H1 (cell line): ENCODE results near the gene MCF2L2. TPM values are rescaled to one million over a fixed set of nuclear protein-coding genes. Genes with fewer than 3 reads are reported as not detected.

Experiments
- CTCF ChIA-PET: fragments of 300-600 bp; sonication (Branson Sonifier 250); formaldehyde crosslinking; loops from one replicate; lab custom pipeline; 2021; ENCODE audit not compliant: partially characterized antibody; lab: Charles Lee
- POLR2A ChIA-PET: fragments of 300-600 bp; sonication (Branson Sonifier 250); formaldehyde crosslinking; loops from one replicate; lab custom pipeline; 2021; ENCODE audit warnings: inconsistent platforms; ENCODE audit not compliant: partially characterized antibody; lab: Charles Lee
- DNase-seq, 2 experiments: peaks; one replicate each; pipeline versions ENCODE4 v3.0.0 to v3.0.0-alpha.2; 2010 to 2022; ENCODE audit warnings: low spot score in 2 of 2, low read depth in 1 of 2, mixed read lengths in 1 of 2
- FAIRE-seq: peaks from 2 replicates; lab custom pipeline; 2011; peaks lifted over from hg19 to GRCh38; lab: Jason Lieb, UNC
- H2AFZ ChIP-seq: 2 replicates; pipeline ENCODE4 v1.8.1; 2012; ENCODE audit warnings: low read length, inconsistent platforms
- H2AK5ac ChIP-seq: 2 replicates; pipeline ENCODE4 v1.6.1; 2013; ENCODE audit warnings: low read depth, low read length
- H2BK120ac ChIP-seq: replicated peaks from 2 replicates; pipeline ENCODE3; 2013; ENCODE audit warnings: low read depth, low read length, inconsistent platforms
- H2BK12ac ChIP-seq: 2 replicates; pipeline ENCODE4 v1.6.1; 2013; ENCODE audit warnings: low read depth, low read length
- H2BK15ac ChIP-seq: 2 replicates; pipeline ENCODE4 v1.6.1; 2013; ENCODE audit warnings: low read length
- H2BK20ac ChIP-seq: 2 replicates; pipeline ENCODE4 v1.6.1; 2013; ENCODE audit warnings: low read length
- H2BK5ac ChIP-seq: 2 replicates; pipeline ENCODE4 v1.6.1; 2013; ENCODE audit warnings: low read depth, low read length
- H3K14ac ChIP-seq: 2 replicates; pipeline ENCODE4 v1.6.1; 2013; ENCODE audit warnings: inconsistent platforms; ENCODE audit not compliant: insufficient read length
- H3K18ac ChIP-seq: 2 replicates; pipeline ENCODE4 v1.6.1; 2013; ENCODE audit warnings: low read length; ENCODE audit errors: extremely low read depth
- H3K23ac ChIP-seq: 2 replicates; pipeline ENCODE4 v1.6.1; 2013; ENCODE audit warnings: inconsistent platforms; ENCODE audit not compliant: insufficient read length
- H3K23me2 ChIP-seq: 2 replicates; pipeline ENCODE4 v1.6.1; 2013; ENCODE audit warnings: low read depth, low read length
- H3K27ac ChIP-seq: 2 replicates; pipeline ENCODE4 v1.6.1; 2011; ENCODE audit warnings: low read depth, low read length, inconsistent platforms
- H3K27me3 ChIP-seq, 4 experiments: replicated peaks in 1 of 4; 1 replicate in 1 of 4; 2 replicates in 3 of 4; pipeline versions ENCODE4 v1.6.1 to v1.8.1; 2011 to 2013; ENCODE audit warnings: low read length in 3 of 4, mild to moderate bottlenecking in 3 of 4, inconsistent platforms in 2 of 4, mixed read lengths in 2 of 4, moderate library complexity in 1 of 4; ENCODE audit not compliant: control insufficient read depth in 3 of 4, insufficient read depth in 3 of 4; ENCODE audit errors: extremely low read depth in 1 of 4
- H3K36me3 ChIP-seq, 4 experiments: 2 replicates each; pipeline versions ENCODE4 v1.6.1 to v1.8.1; 2011 to 2013; ENCODE audit warnings: mild to moderate bottlenecking in 4 of 4, low read length in 3 of 4, moderate library complexity in 2 of 4, control low read depth in 1 of 4, inconsistent platforms in 1 of 4; ENCODE audit not compliant: insufficient read depth in 4 of 4, control insufficient read depth in 2 of 4
- H3K4ac ChIP-seq: replicated peaks from 2 replicates; pipeline ENCODE3; 2013; ENCODE audit warnings: low read length, low read depth, mixed read lengths, inconsistent platforms; ENCODE audit not compliant: insufficient read length
- H3K4me1 ChIP-seq, 4 experiments: replicated peaks in 1 of 4; 1 replicate in 1 of 4; 2 replicates in 3 of 4; pipeline versions ENCODE4 v1.6.1 to v1.8.1; 2011 to 2013; ENCODE audit warnings: low read length in 3 of 4, inconsistent platforms in 2 of 4, mixed read lengths in 1 of 4; ENCODE audit not compliant: insufficient read depth in 4 of 4, control insufficient read depth in 3 of 4
- H3K4me2 ChIP-seq, 2 experiments: 2 replicates each; pipeline versions ENCODE4 v1.6.1 to v1.8.1; 2011 to 2013; ENCODE audit warnings: low read depth in 2 of 2, low read length in 2 of 2, control low read depth in 1 of 2, inconsistent platforms in 1 of 2, mild to moderate bottlenecking in 1 of 2; ENCODE audit not compliant: insufficient read depth in 1 of 2
- H3K4me3 ChIP-seq, 4 experiments: fragments of 200-600, 300-600 bp in 1 of 4; sonication (generic), shearing (Covaris generic), sonication (Bioruptor Twin) in 1 of 4; 2 replicates each; pipeline versions ENCODE4 v1.5.1 to v1.8.1; 2011 to 2016; ENCODE audit warnings: low read length in 4 of 4, low read depth in 3 of 4, control low read depth in 2 of 4, inconsistent platforms in 2 of 4, mild to moderate bottlenecking in 2 of 4, mixed read lengths in 1 of 4, moderate library complexity in 1 of 4; ENCODE audit not compliant: insufficient read depth in 2 of 4; ENCODE audit errors: extremely low read depth in 1 of 4
- H3K56ac ChIP-seq: replicated peaks from 2 replicates; pipeline ENCODE3; 2013; ENCODE audit warnings: low read depth, mild to moderate bottlenecking, mixed read lengths, low read length, inconsistent platforms; ENCODE audit not compliant: insufficient read length
- H3K79me1 ChIP-seq: 2 replicates; pipeline ENCODE4 v1.6.1; 2013; ENCODE audit warnings: low read depth, low read length, control low read depth
- H3K79me2 ChIP-seq, 2 experiments: 2 replicates each; pipeline versions ENCODE4 v1.6.1 to v1.8.1; 2012 to 2013; ENCODE audit warnings: low read length in 2 of 2, mild to moderate bottlenecking in 2 of 2, inconsistent platforms in 1 of 2; ENCODE audit not compliant: insufficient read depth in 2 of 2, control insufficient read depth in 1 of 2
- H3K9ac ChIP-seq, 4 experiments: replicated peaks in 1 of 4; 1 replicate in 1 of 4; 2 replicates in 3 of 4; pipeline versions ENCODE4 v1.6.1 to v1.8.1; 2011 to 2013; ENCODE audit warnings: low read depth in 3 of 4, low read length in 3 of 4, control low read depth in 2 of 4, mild to moderate bottlenecking in 2 of 4, moderate library complexity in 2 of 4, inconsistent platforms in 1 of 4; ENCODE audit errors: extremely low read depth in 1 of 4
- H3K9me3 ChIP-seq, 2 experiments: 2 replicates each; pipeline versions ENCODE4 v1.6.1 to v1.8.1; 2012 to 2013; ENCODE audit warnings: mild to moderate bottlenecking in 2 of 2, moderate library complexity in 2 of 2, control low read depth in 1 of 2, inconsistent platforms in 1 of 2, low read depth in 1 of 2, low read length in 1 of 2, mixed read lengths in 1 of 2; ENCODE audit not compliant: insufficient read depth in 2 of 2
- H4K20me1 ChIP-seq, 2 experiments: replicated peaks in 1 of 2; 2 replicates each; pipeline versions ENCODE3 to v1.8.1; 2011 to 2013; ENCODE audit warnings: inconsistent platforms in 2 of 2, low read length in 2 of 2, mild to moderate bottlenecking in 1 of 2; ENCODE audit not compliant: insufficient read depth in 2 of 2, control insufficient read depth in 1 of 2
- H4K5ac ChIP-seq: 2 replicates; pipeline ENCODE4 v1.6.1; 2013; ENCODE audit warnings: low read length, low read depth, mixed read lengths, inconsistent platforms; ENCODE audit not compliant: insufficient read length
- H4K8ac ChIP-seq: 2 replicates; pipeline ENCODE4 v1.8.0; 2013; ENCODE audit warnings: mild to moderate bottlenecking, moderate library complexity, low read length, inconsistent platforms; ENCODE audit not compliant: insufficient read depth; ENCODE audit errors: extremely low read depth
- H4K91ac ChIP-seq: replicated peaks from 2 replicates; pipeline ENCODE3; 2013; ENCODE audit warnings: low read length, mixed read lengths, inconsistent platforms; ENCODE audit not compliant: insufficient read length
- ASH2L ChIP-seq: fragments of 200-600, 300-600 bp; sonication (generic); IDR thresholded peaks from one replicate; pipeline ENCODE4 v1.7.1; 2017; ENCODE audit warnings: low read length
- CREB1 ChIP-seq: IDR thresholded peaks from 2 replicates; pipeline ENCODE4 v1.6.1; 2012; ENCODE audit warnings: inconsistent platforms
- CTBP2 ChIP-seq: IDR thresholded peaks from 2 replicates; pipeline ENCODE4 v1.7.0; 2011; ENCODE audit warnings: borderline replicate concordance, mild to moderate bottlenecking, moderate library complexity, mixed read lengths, low read length; ENCODE audit not compliant: insufficient read depth, insufficient read length
- EGR1 ChIP-seq: IDR thresholded peaks from 2 replicates; pipeline ENCODE4 v1.6.1; 2011; ENCODE audit warnings: low read depth, low read length, borderline replicate concordance
- EP300 ChIP-seq, 2 experiments: IDR thresholded peaks; 1 replicate in 1 of 2; 2 replicates in 1 of 2; pipeline ENCODE4 v1.6.1; 2011 to 2012; ENCODE audit warnings: low read depth in 2 of 2, low read length in 2 of 2, mild to moderate bottlenecking in 2 of 2, borderline replicate concordance in 1 of 2, inconsistent platforms in 1 of 2, moderate library complexity in 1 of 2
- KDM4A ChIP-seq: IDR thresholded peaks from one replicate; pipeline ENCODE4 v1.7.1; 2012; ENCODE audit warnings: low read depth, mild to moderate bottlenecking, moderate library complexity, low read length, inconsistent platforms; ENCODE audit not compliant: severe bottlenecking
- RBBP5 ChIP-seq: IDR thresholded peaks from 2 replicates; pipeline ENCODE4 v1.7.1; 2012; ENCODE audit warnings: low read depth, mild to moderate bottlenecking, inconsistent platforms, low read length, moderate library complexity, borderline replicate concordance
- RFX5 ChIP-seq: IDR thresholded peaks from 2 replicates; pipeline ENCODE4 v1.6.1; 2011; ENCODE audit warnings: low read depth, low read length, improper control_type of control experiment, borderline replicate concordance
- SIX5 ChIP-seq: IDR thresholded peaks from 2 replicates; pipeline ENCODE4 v1.6.1; 2011; ENCODE audit warnings: mild to moderate bottlenecking, low read depth, low read length
- SP2 ChIP-seq: IDR thresholded peaks from 2 replicates; pipeline ENCODE4 v1.6.1; 2012; ENCODE audit warnings: mild to moderate bottlenecking, low read length, inconsistent platforms
- SP4 ChIP-seq: IDR thresholded peaks from 2 replicates; pipeline ENCODE4 v1.6.1; 2012; ENCODE audit warnings: low read length, inconsistent platforms
- SUZ12 ChIP-seq: fragments of 200-600 bp; sonication (generic); IDR thresholded peaks from 2 replicates; pipeline ENCODE4 v1.6.1; 2012; ENCODE audit warnings: mild to moderate bottlenecking, inconsistent platforms, low read length, moderate library complexity, mixed read lengths
- TAF1 ChIP-seq: IDR thresholded peaks from 2 replicates; pipeline ENCODE4 v1.6.1; 2011; ENCODE audit warnings: mild to moderate bottlenecking, low read depth, low read length
- TBP ChIP-seq: IDR thresholded peaks from 2 replicates; pipeline ENCODE4 v1.6.1; 2011; ENCODE audit warnings: low read depth, low read length, improper control_type of control experiment
- WGBS, 2 experiments: shearing (Covaris generic) in 1 of 2; methylation state at CpG; one replicate each; pipeline versions ENCODE4 v1.1.6 to v1.1.7; 2013 to 2015; ENCODE audit warnings: low lambda C conversion rate in 2 of 2, mixed read lengths in 2 of 2, inconsistent platforms in 1 of 2, low coverage in 1 of 2, missing lambda C conversion rate in 1 of 2; ENCODE audit not compliant: insufficient replicate concordance in 2 of 2, insufficient coverage in 1 of 2, insufficient read length in 1 of 2; ENCODE audit errors: extremely low coverage in 1 of 2, missing lambda C conversion rate in 1 of 2; 5-methylcytosine and 5-hydroxymethylcytosine counted together
- polyA plus RNA-seq, 7 experiments: library from polyadenylated mRNA; depleted of rRNA in 3 of 7; stranded (reverse) in 5 of 7; unstranded in 2 of 7; fragments of >200 nt in 5 of 7; fragments of 200-250 nt in 2 of 7; gene quantifications; 1 replicate in 5 of 7; 2 replicates in 1 of 7; 4 replicates in 1 of 7; pipeline versions ENCODE4 v1.2.1 to v1.2.3, GENCODE V29; 2011 to 2013; ENCODE audit warnings: missing spikeins in 2 of 7, mixed read lengths in 2 of 7
- total RNA-seq: library from RNA; stranded (reverse); fragmentation: NEBNext Ultra II Directional; extraction: Animal tissue kit (Norgen Biotek cat#: 25700); gene quantifications from 2 replicates; pipeline ENCODE4 v1.2.1, GENCODE V29; 2021

MCF2L2 gene
- total and polyA plus RNA-seq, 2 of the 8 experiments (the other 6 are each of a cell fraction or from before 2014, with no cell fraction given): 4.1 to 13.7 TPM

- ChIA-PET CTCF (interaction anchor here (0.9 to 3.0 kb wide), 2 partner anchors 9 to 386 kb away, joined by 3 to 16 read pairs; no protein-coding TSS in a partner anchor), POLR2A (interaction anchor here (0.7 kb wide), 1 partner anchor 230 kb away, joined by 3 read pairs; no protein-coding TSS in a partner anchor)
- no peak overlapping the region for H2BK12ac ChIP-seq
- DNase-seq (no peak), FAIRE-seq (no peak)
- H3K27me3 ChIP-seq: no peaks in the 10 kb centered on the region
- H3K56ac ChIP-seq: no peak overlapping the region
- H3K4ac ChIP-seq: no peak overlapping the region
- H3K9me3 ChIP-seq: peaks cover 0 to 3% of the 10 kb centered on the region in 2 experiments; a peak in 1 of 4 replicates
- no peak overlapping the region for H2AFZ ChIP-seq
- H3K4me3 ChIP-seq: no peak overlapping the region
- H4K5ac ChIP-seq: no peak overlapping the region
- no peak overlapping the region for H2AK5ac ChIP-seq
- H3K14ac ChIP-seq: no peak overlapping the region
- H2BK20ac ChIP-seq: no peak overlapping the region
- H4K8ac ChIP-seq: no peak overlapping the region
- H4K91ac ChIP-seq: no peak overlapping the region
- no peak overlapping the region for H2BK5ac ChIP-seq
- WGBS, 2 experiments: 89% methylated on average over 4 of the region's 4 CpGs; no CpG with 5 or more reads in 1 of the 2 experiments
- H2BK15ac ChIP-seq: no peak overlapping the region
- H3K79me2 ChIP-seq: no peaks in the 10 kb centered on the region
- H3K9ac ChIP-seq: no peak overlapping the region
- H4K20me1 ChIP-seq: no peaks in the 10 kb centered on the region
- H3K27ac ChIP-seq: no peak overlapping the region
- no peaks in the 10 kb centered on the region; a peak in 1 of 7 replicates for H3K4me1 ChIP-seq
- H2BK120ac ChIP-seq: no peak overlapping the region
- H3K79me1 ChIP-seq: no peaks in the 10 kb centered on the region
- H3K4me2 ChIP-seq: no peak overlapping the region
- no peak overlapping the region for H3K23ac ChIP-seq
- no peaks in the 10 kb centered on the region for H3K23me2 ChIP-seq
- no peak for TF ChIP-seq CREB1
- no peak for TF ChIP-seq SIX5
- no peak for TF ChIP-seq KDM4A
- no peak for TF ChIP-seq SUZ12
- no peak for TF ChIP-seq ASH2L
- no peak for TF ChIP-seq EP300 (IDR thresholded peaks at IDR 0.05; ENCODE audit: borderline replicate concordance in 1 of 2, low read depth in 2 of 2, low read length in 2 of 2)
- no peak for TF ChIP-seq SP4
- TF ChIP-seq CTBP2: no peak
- no peak for TF ChIP-seq EGR1
- TF ChIP-seq RFX5: no peak
- no peak for TF ChIP-seq SP2
- TF ChIP-seq TBP: no peak
- no peak for TF ChIP-seq TAF1
- TF ChIP-seq RBBP5: no peak
- no peak overlapping the region for H3K18ac ChIP-seq
- H3K36me3 ChIP-seq: no peaks in the 10 kb centered on the region
These were observed 297.2 kb downstream of the MCF2L2 start for GRCh38 chr3:183131186-183131725.
